HG03196 (cell line): ENCODE data around the gene PALD1.

Source experiments
- ATAC-seq: cut with Tn5 transposase; IDR thresholded peaks from one replicate; pipeline ENCODE4 v1.9.1; 2021; ENCODE audit not compliant: unreplicated experiment

Gene PALD1

DNA sequence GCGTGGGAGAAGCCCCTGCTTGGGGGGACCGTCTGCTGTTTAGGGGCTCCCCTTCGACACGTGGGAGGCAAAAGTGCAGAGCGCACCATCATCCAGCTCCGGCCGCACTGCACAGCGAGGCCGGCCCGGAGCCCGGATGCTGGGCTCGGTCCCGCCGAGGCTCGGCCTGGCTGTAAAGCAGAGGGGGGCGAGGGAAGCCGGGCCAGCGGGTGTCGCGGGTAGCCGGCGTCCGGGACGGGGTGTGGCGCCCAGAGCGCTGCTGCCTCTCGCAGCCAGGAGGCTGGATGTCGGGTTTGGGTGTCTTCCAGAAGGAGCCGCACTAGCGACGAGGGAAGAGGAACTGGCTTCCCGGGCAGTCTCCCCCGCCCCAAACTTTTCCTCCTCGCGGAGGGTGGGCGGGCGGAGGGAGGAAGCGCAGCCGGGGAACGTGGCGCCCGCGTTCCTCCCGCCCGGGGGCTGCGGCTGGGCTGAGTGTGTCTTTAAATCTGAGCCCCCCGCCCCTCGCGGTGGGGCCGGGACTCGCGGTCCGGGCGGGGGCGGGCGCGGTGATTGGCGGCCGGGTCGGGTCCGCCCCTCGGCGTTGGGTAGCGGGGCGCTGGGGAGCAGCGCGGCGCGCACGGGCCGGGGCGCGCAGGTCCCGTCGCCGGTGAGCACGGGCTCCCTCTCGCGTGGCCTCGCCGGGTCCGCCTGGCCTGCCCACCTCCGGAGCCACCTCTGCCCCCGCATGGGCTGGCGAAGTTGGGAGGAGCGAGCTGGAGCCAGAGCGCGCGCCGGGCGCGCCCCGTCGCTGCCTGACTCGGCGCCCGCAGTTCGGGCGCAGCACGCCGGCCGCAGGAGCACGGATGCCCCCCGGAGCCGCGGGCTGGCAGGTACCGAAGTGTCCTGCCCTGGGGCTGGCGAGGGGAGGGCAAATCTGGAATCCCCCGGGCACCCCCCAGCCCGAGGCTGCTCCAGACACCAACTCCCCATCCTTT, at the start of gene PALD1:
TSS of gene PALD1 (plus strand) at position 577 of the 974 bp plus-strand sequence. CDS start 47,185 bp downstream, outside the sequence.
- no peak for ATAC-seq

DNA sequence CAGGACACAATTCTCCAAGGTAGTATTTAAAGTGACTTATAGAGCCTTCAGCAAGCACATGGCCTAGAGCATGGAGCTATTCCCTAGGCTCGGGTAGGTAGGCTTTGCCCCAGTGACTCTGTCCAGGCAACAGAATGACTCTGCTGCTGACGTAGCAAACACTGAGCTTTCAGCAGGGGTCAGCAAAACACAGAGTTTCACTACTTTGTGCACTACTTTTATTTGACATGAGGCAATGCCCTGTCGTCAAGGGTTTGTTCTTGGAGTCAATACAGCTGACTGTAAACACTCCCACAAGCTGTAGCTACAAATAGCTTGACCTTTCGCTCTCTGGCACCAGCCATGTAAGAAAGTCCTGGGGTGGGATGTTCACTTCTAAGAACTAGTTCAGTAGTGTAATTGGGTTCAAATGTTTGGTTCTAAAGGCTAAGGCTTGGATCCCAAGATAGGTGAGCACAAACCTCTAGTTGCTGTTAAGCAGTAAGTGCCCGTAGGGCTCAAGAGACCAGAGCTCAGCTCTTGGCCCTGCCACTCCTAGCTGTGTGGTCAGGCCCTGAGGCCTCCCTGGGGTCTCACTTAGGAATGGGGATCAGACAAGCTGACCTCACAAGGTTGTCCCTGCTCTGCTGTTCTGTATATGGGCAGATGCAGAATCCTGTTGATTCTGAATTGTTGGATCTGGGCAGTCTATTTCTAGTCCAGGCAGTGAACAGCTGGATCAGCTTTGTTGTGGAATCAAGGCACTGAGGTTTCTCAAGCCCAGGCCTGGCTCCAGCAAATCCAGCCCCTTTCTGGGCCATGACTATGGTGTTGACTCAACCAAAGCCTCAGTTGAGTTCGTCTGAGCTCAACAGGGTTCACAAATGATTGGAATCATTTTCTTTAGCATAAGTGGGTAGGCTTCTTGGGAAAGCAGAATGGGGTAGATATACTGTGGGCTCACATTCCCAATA, 47.8 kb upstream of the PALD1 start:
- ATAC-seq: no peak

DNA sequence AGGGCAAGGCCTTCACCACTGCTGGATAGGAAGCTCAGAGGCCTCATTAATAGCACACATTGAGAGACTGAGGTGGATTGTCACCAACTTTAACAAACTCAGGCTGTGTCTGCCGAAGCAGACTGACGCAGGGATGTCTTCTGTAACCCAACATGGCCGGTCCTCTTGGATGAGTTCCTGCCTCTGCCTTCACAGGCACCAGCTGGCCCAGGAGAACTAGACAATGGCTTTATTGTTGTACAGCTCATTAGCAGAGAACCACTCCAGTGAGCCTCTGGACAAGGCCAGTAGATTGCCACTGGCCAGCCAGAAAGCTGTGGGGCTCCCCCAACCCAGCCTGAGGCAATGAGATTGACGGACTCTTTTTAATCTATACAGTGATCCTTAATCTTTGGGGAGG, 46.5 kb upstream of the PALD1 start:
- ATAC-seq: no peak

DNA sequence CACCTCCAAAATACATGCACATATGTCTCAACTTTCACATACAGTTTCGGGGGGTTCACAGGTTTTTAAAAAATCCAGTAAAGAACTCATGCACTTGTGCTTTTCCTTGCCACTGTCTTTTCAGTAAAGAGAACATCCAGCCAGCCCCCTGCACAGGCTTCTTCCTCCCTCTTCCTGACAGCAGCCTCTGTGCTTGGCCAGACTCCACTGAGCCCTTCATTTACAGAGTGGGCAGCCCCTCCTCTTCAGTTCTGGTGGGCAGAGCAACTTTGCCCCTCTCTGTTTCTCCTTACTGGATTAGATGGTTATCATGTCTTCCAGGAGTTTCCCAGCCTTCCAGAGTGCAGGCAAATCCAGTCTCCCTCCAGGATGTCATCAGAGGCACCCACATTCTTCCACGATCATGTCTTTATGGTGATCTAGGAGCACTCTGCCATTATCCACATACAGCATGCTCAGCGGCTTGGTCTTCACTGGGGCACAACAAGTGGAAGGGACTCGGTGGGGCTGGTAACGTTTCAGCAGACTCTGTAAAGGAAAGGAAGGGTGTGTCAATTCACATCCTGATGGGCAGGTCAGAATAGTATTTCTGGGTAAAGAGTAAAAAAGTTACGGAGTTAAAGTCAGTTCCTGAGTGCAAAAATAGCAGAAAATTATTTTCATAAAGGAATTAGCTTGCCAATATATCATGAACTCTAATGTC, 45.9 kb upstream of the PALD1 start:
- ATAC-seq: no peak

DNA sequence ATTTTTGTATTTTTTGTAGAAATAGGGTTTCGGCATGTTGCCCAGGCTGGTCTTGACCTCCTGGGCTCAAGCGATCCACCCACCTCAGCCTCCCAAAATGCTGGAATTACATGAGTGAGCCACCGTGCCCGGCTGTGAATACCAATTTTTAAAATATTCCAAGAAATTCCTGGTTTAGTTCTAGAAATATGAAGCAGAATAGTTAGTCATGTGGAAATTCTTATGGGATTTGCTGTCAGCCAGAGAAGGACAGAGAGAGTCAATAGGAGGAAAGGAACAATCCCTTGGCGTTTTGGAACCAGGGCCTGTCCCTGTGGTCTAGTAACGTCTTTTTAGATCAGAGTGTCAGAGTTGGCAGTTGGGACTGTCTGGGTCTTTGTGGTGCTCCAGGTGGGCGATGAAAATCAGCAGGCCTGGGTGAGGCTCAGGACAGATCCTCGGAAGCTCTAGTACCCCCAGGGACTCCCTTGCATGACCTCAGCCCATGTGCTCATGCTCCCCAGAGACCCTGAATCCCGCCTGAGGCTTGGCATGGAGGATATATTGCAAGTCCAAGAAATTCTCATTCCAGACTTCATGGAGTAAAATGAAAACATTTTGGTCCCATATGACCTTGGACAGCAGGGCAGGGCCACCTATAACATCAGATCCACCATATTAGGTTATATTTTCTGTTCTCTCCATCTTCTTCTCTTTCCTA, 44.8 kb upstream of the PALD1 start:
- ATAC-seq: no peak

DNA sequence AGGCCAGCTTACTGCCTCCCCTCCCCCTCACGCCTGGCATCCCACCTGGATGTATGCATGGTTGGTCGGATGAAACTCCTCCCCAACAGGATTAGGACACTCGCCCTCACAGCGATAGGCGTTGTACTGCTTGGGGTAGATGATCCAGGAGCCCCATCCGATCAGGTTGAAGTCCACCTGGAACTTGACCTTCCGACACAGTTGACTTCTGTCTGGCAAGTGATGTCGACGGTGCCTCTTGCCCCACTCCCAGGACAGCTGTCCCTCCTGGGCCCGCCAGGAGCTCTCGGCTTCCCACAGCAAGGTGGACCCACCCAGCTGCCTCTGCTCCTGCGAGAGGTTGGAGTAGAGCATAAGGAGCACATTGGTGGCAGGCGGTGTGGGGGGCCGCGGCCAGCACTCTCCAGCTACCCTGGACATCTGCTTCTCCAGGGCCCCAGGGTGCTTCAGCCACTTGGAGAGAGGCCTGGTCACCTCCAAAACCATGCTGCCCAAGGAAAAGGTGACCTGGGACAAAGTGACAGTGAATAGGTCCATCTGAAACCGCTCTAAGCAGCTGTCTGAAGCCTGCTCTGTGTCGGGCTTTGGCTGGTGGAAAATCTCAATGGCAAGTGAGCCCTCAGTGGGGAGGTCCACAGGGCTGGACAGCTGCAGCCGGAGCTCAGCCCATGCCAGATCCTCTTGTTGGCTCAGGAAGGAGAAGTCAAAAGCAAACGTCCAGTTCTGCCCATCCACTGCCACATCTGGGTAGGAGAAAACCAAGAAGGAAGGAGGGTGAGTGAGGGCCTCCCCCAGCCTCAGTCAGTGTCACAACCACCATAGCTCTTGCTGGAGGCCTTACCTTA, 43.1 kb upstream of the PALD1 start:
- ATAC-seq: no peak

DNA sequence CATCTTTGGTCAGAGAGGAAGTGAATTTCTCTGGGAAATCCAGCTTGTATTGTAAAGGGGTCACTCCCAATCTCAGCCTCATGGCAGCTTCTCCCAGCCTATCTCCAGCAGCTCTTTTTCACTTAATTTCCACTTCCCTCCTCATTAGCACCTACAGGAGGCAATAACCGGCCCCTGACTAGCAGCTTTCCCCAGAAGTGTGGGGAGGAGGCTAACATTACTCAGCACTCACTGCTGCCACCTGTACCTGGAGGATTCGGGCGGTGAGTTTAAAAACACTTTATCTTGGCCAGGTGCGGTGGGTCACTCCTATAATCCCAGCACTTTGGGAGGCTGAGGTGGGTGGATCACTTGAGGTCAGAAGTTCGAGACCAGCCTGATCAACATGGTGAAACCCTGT, 40.8 kb upstream of the PALD1 start:
- ATAC-seq: no peak

DNA sequence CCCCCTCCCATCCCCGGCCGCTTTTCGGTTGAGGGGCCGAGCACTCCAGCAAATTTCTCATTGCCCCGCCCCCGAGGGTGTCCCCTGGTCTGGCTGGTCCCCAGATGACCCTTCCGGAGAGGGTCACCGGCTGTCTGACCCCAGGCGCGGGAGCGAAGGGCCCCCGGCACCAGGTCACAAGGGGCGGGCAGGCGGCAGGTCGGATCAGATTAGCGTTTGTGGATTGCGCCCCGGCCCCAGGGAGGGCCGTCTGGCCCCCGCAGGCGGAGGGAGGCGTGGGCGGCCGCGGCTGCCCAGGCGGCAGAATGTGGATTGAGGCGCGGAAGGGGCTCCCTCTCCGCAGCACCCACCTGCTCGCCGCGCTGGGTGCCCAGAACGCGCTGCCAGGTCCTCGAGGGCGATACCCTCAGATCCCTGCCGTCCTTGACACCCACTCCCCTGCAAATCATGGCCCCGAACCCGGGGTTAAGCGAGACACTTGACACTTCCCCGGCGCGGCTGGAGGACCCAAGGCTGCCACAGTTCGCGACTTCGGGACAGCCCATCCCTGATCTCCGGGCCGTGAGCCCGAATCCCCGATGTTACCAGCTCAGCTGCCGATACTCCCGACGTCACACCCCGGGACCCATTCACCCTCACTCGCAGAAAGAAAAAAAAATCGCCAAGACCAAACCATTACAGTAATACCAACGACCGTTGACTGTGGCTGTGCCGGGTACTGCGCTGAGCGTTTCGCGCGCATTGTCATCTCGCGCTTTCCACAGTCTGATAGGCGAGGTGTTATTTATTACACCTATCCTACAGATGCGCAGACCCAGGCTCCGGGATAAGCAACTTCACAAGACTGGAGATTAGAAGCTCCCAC, 38.0 kb upstream of the PALD1 start:
- ATAC-seq: no peak

DNA sequence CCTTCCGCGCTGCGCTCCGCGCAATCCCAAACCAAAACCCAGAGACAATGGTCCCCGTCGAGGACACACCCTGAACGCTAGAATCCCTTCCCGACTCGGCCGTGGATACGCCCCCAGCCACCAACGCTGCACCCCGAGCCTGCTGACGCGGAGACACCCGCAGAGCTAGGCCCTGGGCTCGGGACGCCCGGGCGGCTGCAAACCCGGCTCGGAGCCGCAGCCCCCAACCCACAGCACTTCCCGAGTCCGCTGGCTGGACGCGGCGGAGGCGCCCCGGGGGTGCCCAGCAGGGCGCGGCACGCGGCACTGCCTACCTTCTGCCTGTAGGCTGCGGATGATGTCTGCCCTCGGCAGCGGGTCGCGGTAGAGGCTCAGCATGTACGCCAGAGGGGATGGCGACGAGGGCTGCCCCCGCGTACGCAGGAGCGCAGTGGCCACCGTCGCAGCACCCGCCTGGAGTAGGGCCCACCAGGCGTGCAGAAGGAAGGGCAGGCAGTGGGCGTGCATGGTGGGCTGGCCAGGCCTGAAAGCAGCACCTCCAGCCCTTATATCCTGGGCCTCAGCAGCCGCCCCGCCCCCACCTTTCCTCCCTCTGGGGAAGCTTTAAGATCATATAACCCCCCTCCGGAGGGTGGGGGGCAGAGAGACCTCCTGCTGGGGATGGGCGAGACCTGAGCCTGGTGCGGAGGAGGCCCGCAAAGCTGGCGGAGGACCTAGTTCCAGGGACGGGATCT, 37.2 kb upstream of the PALD1 start, which contains the start of gene NODAL:
TSS of gene NODAL (minus strand) at position 521 of the 734 bp plus-strand sequence. CDS start at position 507, 14 bp downstream.
- no peak for ATAC-seq

DNA sequence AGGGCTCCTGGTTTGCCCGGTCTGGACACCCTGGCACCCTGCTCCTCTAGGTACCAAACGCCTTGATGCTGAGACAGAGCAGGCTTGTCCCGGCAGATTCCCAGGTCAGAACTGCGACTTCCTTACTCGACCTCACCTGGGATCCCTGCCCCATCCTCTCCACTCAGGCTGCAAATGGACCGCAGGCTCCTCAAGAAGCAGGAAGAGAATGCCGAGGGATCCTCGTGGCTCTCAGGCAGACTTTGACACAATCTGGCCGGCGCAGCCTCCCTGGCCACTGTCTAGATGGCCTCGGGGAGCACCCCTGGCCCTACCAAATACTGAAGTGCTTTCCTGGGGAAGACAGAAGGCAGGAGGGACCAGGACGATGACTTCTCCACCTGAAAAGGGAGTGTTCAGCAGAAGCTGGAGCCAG, 36.7 kb upstream of the PALD1 start:
- ATAC-seq: no peak

DNA sequence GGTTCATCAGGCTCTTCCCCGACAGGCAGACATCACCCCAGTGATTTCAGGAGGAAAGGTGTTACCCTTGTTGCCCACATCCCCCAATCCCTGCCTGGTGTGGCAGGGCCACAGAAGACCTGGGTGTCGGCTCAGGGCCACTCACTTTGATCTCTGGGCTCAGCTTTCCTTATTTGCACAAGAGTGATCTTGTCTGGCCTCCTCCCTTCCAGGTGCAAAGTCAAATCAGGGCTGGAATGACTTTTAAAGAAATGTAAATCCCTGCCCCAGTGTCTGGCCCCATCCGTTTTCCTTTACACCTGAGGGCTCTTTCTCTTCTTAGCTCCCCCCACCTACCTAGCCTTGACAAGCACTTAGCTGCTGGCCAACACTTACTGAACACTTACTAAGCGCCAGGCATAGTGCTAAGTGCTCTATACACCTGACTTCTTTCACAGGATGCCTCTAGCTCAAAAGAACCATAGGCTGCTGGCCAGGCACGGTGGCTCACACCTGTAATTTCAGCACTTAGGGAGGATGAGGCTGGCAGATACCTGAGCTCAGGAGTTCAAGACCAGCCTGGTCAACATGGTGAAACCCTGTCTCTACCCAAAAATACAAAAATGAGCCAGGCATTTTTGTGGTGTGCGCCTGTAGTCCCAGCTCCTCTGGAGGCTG, 36.1 kb upstream of the PALD1 start:
- no peak for ATAC-seq

DNA sequence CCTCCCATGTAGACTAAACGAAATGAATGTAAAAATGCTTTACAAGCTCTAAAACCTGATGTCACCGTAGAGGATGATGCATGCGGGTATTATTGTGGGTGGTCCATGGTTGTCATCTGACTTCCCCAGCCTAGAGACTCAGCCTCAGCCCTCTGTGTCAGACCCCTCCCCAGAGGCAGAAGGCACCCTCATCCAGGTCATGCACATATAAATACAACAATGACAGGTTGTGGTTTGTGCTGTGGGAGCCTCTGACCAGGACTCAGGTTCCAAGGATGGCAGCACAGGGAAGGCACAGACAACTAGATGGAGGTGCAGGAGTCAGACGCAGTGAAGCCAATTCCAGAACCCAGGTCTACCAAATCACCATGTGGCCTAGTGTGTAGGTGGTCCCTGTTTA, 33.8 kb upstream of the PALD1 start:
- ATAC-seq: no peak

DNA sequence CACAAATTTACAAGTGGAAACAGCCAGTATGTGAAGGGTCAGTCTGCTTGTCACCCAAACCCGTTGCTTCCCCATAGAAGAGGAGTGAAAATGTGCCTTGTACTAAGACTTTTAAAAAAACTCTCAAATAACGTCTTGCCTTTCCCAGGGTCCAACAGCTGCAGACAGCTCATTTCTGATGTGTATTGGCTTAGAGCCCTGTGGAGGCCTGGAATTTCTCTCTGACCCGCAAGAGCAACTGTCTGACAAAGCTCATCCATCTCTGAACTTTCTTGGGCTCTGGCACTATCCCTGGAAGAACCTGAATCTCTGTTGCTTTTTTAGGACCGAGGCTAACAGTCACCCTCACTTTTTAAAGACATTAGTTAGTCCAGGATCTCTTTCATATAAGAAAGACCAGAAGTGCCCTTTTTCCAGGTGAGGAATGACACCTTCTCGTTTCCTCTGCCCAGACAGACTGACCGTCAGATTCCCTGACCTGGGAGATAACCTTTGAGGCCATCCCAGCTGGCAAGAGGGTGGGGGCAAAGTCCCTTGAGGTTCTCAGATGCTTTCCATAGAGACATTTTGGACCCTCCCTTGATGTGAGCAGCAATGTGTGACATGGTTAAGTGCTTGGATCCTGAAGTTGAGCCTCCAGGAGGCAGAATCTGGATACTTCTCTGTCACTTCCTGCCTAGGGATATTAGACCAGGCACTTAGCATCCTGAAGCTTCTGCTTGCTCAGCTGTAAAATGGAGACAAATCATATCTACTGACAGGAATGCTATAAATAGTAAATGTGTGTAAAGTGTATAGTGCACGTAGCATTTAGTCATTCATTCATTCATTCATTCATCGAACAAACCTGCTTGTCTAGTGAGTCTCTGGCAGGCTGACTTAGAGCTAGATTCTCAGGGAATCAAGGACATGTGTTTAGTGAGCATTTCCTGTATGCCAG, 32.6 kb upstream of the PALD1 start:
- no peak for ATAC-seq

DNA sequence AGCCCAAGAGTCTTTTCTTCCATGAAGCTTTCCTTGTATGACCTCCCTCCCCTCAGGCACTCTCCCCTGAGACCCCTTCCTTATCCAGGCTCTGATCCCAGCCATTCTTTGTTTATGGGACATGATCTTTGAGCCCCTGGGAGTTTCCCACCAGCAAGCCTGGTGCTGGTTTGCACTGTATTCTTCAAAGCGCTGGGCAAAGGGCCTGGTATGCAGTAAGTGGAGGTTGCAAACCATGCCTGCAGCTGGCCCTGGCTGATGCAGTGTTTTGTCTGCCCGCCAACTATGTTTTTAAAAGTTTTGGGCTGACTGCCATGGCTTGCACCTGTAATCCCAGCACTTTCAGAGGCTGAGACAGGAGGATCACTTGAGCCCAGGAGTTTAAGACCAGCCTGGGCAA, 30.3 kb upstream of the PALD1 start:
- no peak for ATAC-seq

DNA sequence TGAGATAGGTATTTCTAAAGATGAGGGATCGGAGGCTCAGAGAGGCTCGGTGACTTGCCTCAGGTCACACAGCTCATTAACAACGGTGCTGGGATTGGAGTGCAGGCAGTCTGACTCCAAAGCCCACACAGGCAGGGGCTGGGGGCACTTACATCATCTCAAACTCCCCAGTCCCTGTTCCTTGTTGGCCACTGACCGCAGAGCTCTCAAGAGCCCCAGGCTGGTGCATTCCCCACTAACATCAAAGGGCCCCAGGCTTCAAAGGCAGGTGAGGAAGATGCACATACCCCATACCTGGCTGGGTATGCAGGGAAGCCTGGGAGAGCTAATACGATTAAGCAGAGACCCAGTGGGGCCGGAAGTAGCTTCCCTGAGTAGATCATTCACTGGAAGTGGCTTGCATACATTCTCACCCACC, 23.3 kb upstream of the PALD1 start:
- no peak for ATAC-seq

DNA sequence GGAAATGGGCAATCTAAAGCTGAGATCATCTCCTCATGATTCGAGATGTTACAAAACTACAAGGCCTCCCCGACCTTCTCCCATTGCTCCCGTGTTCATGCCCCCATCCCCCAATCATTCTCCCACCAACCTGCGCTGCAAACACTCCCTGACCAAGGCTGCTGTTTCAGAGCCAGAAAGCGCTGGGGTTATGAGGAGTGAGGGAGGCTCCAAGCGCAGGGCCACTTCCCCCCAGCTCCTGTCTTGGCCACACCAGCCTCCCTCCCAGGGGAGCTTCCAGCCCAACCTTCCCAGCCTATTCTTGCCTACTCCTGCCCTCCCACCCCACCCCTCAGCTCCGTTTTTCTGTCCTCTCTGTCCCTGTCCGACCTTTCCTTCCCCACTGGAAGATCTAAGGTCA, 22.4 kb upstream of the PALD1 start:
- no peak for ATAC-seq
